HCT116 (cell line): ENCODE measurements around the gene ECM1. TPM values are rescaled to one million over a fixed set of nuclear protein-coding genes. Genes with fewer than 3 reads are reported as not detected.

Experiments
- ATAC-seq: fragments of 200-7000 bp; cut with Tn5 transposase; 2 replicates; pipeline ENCODE4 v1.9.1; 2020; ENCODE audit warnings: mild to moderate bottlenecking, moderate library complexity
- BruUV-seq: library from RNA; stranded (reverse); fragments of 400-500 nt; replicated peaks from 2 replicates; lab custom pipeline; 2021; lab: Mats Ljungman, UMichigan
- CTCF ChIA-PET: fragments of 300-600 bp; sonication (Branson Sonifier 250); formaldehyde crosslinking; loops from one replicate; lab custom pipeline; 2021; ENCODE audit warnings: antibody characterized with exemption; lab: Charles Lee
- POLR2A ChIA-PET: fragments of 300-600, 350-600 bp; sonication (Branson Sonifier 250); formaldehyde crosslinking; loops from one replicate; lab custom pipeline; 2021; ENCODE audit warnings: antibody characterized with exemption; lab: Charles Lee
- RAD21 ChIA-PET, 2 experiments: fragments of 300-600 bp; sonication (Branson Sonifier 250); formaldehyde crosslinking; loops; one replicate each; lab custom pipeline; 2023; ENCODE audit warnings: low total read pairs in 2 of 2; ENCODE audit not compliant: uncharacterized antibody in 2 of 2, unreplicated experiment in 2 of 2, low non-redundant PET in 1 of 2; lab: Charles Lee
- DNase-seq: peaks from one replicate; pipeline ENCODE4 v3.0.0-alpha.2; 2010; ENCODE audit warnings: low read depth, low spot score
- H2AFZ ChIP-seq: fragments of 200-600 bp; shearing (Covaris generic), sonication (generic); 2 replicates; pipeline ENCODE4 v1.6.1; 2017; ENCODE audit warnings: low read depth, mixed run types, mixed read lengths, antibody characterized with exemption, low read length; ENCODE audit not compliant: poor library complexity, severe bottlenecking
- H3K27ac ChIP-seq: 2 replicates; pipeline ENCODE4 v1.5.1; 2012; ENCODE audit warnings: low read depth, low read length
- H3K27me3 ChIP-seq: fragments of 200-600 bp; sonication (generic); 2 replicates; pipeline ENCODE4 v1.6.1; 2016; ENCODE audit warnings: mixed run types, low read length, mixed read lengths; ENCODE audit not compliant: insufficient read depth
- H3K36me3 ChIP-seq, 2 experiments: fragments of 200-500 bp in 1 of 2; fragments of 200-600 bp in 1 of 2; sonication (Bioruptor generic) in 1 of 2; sonication (generic) in 1 of 2; 2 replicates each; pipeline versions ENCODE4 v1.5.1 to v1.6.1; 2014 to 2016; ENCODE audit warnings: low read length in 2 of 2, inconsistent platforms in 1 of 2, mixed read lengths in 1 of 2, mixed run types in 1 of 2; ENCODE audit not compliant: insufficient read depth in 2 of 2, control insufficient read depth in 1 of 2
- H3K4me1 ChIP-seq, 2 experiments: fragments of 200-600 bp in 1 of 2; sonication (generic) in 1 of 2; 2 replicates each; pipeline versions ENCODE4 v1.5.1 to v1.6.1; 2012 to 2017; ENCODE audit warnings: low read length in 2 of 2, inconsistent platforms in 1 of 2, mild to moderate bottlenecking in 1 of 2, mixed read lengths in 1 of 2, mixed run types in 1 of 2, moderate library complexity in 1 of 2; ENCODE audit not compliant: insufficient read depth in 2 of 2, control insufficient read depth in 1 of 2
- H3K4me2 ChIP-seq: fragments of 200-600 bp; sonication (generic); 2 replicates; pipeline ENCODE4 v1.6.1; 2017; ENCODE audit warnings: mixed run types, low read length, mixed read lengths
- H3K4me3 ChIP-seq, 2 experiments: fragments of 200-600 bp in 1 of 2; sonication (generic) in 1 of 2; replicated peaks in 1 of 2; 2 replicates each; pipeline ENCODE4 v1.5.1; 2011 to 2016; ENCODE audit warnings: low read length in 2 of 2, control low read depth in 1 of 2, low read depth in 1 of 2, mild to moderate bottlenecking in 1 of 2, mixed read lengths in 1 of 2, mixed run types in 1 of 2
- H3K79me2 ChIP-seq: fragments of 200-600 bp; sonication (generic); 2 replicates; pipeline ENCODE4 v1.6.1; 2017; ENCODE audit warnings: mild to moderate bottlenecking, mixed run types, low read length, moderate library complexity, mixed read lengths; ENCODE audit not compliant: insufficient read depth
- H3K9ac ChIP-seq: fragments of 200-600 bp; sonication (generic); 2 replicates; pipeline ENCODE4 v1.6.1; 2016; ENCODE audit warnings: low read length, mixed read lengths
- H3K9me2 ChIP-seq: fragments of 200-600 bp; sonication (generic), shearing (Covaris generic); 2 replicates; pipeline ENCODE4 v1.6.1; 2017; ENCODE audit warnings: mixed run types, mild to moderate bottlenecking, moderate library complexity; ENCODE audit not compliant: insufficient read depth
- H3K9me3 ChIP-seq, 2 experiments: fragments of 200-500 bp in 1 of 2; fragments of 200-600 bp in 1 of 2; sonication (Bioruptor generic) in 1 of 2; sonication (generic) in 1 of 2; 2 replicates each; pipeline ENCODE4 v1.6.1; 2014 to 2017; ENCODE audit warnings: low read length in 2 of 2, mixed read lengths in 2 of 2, inconsistent platforms in 1 of 2, low read depth in 1 of 2, mild to moderate bottlenecking in 1 of 2, mixed run types in 1 of 2, moderate library complexity in 1 of 2; ENCODE audit not compliant: control insufficient read depth in 1 of 2, insufficient read depth in 1 of 2
- H4K20me1 ChIP-seq: fragments of 200-600 bp; sonication (generic), shearing (Covaris generic); 2 replicates; pipeline ENCODE4 v1.6.1; 2017; ENCODE audit warnings: mixed run types, mild to moderate bottlenecking, moderate library complexity; ENCODE audit not compliant: insufficient read depth
- CBX3 ChIP-seq: IDR thresholded peaks from 2 replicates; pipeline ENCODE4 v1.6.1; 2012; ENCODE audit warnings: low read depth
- ELF1 ChIP-seq: IDR thresholded peaks from 2 replicates; pipeline ENCODE4 v1.6.1; 2012; ENCODE audit warnings: low read depth, borderline replicate concordance
- FOSL1 ChIP-seq: IDR thresholded peaks from 2 replicates; pipeline ENCODE4 v1.6.1; 2012; ENCODE audit warnings: low read depth
- JUND ChIP-seq: IDR thresholded peaks from 2 replicates; pipeline ENCODE4 v1.6.1; 2012
- POLR2AphosphoS5 ChIP-seq: IDR thresholded peaks from 2 replicates; pipeline ENCODE4 v1.6.1; 2011; ENCODE audit warnings: mild to moderate bottlenecking, low read depth, low read length, moderate library complexity
- SP1 ChIP-seq: IDR thresholded peaks from 2 replicates; pipeline ENCODE4 v1.6.1; 2012; ENCODE audit warnings: low read depth
- SRF ChIP-seq: IDR thresholded peaks from 2 replicates; pipeline ENCODE4 v1.6.1; 2012; ENCODE audit warnings: low read depth
- YY1 ChIP-seq: IDR thresholded peaks from 2 replicates; pipeline ENCODE4 v1.6.1; 2011; ENCODE audit warnings: low read length, low read depth, moderate library complexity, mild to moderate bottlenecking; ENCODE audit not compliant: insufficient replicate concordance; ENCODE audit errors: extremely low read depth
- intact Hi-C: fragments of 100-400 bp; cut with micrococcal nuclease; formaldehyde crosslinking; loops from 2 replicates; pipeline ENCODE4 v1.10.0; 2022
- total RNA-seq: library from RNA; stranded (reverse); gene quantifications from one replicate; pipeline ENCODE4 v1.2.1, GENCODE V29; 2021; ENCODE audit not compliant: unreplicated experiment
- TF ChIP-seq, protein P1 (sequence below): IDR thresholded peaks from 2 replicates; pipeline ENCODE4 v1.6.1; 2012

Gene ECM1
- total RNA-seq, 1 experiment from 2014 or later: 2.0 TPM

DNA sequence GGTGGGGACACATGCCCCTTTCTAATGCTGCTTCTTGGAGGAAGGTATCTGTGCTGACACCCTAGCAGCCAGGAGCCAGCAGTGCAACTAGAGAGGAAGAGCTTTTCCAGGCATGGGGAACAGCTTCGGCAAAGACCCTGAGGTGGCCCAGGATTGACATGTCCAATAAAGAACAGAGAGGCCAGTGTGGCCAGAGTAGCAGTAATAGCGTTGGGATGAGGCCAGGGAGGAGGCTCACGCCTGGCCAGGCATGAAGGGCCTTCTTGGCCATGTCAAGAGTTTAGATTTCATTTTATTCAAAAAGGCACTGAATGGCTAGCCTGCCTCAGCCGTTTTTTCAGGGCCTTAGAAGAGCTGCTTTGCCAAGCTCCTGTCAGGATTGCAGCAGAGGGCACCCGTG, 25.0 kb downstream of the ECM1 start:
- no peak overlapping the region for H3K9ac ChIP-seq
- POLR2A ChIA-PET: interaction anchor here (1.1 to 1.4 kb wide), 2 partner anchors 17 to 273 kb away, joined by 3 to 5 read pairs; partner anchors contain the start of gene FALEC

DNA sequence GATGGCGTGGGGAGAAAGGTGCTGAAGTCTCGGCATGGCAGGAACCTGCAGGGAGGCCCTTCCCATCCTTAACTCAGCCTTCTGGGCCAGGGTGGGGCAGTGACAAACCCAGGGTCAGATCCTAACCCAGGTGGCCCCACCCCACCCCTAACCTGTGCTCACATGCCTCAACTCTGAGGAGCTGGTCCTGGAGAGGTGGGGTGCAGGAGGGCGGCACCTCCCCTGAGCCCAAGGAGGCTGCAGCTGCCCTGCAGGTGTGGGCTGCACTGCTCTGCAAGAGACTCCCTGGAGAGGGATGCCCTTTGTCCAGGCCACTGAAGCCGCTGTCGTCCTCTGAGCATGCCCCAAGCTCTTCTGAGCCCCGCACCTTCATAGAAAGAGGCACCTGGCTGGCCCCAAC, 26.1 kb downstream of the ECM1 start:
- Histone ChIP-seq H2AFZ (no peak overlapping the region), H3K4me3 (no peak overlapping the region), H3K9me2 (no peaks in the 10 kb centered on the region), H3K27me3 (no peaks in the 10 kb centered on the region), H3K9me3 (no peaks in the 10 kb centered on the region), H3K27ac (no peak overlapping the region), H3K9ac (no peak overlapping the region), H3K36me3 (no peaks in the 10 kb centered on the region), H3K4me2 (no peak overlapping the region), H3K4me1 (peaks cover 6 to 45% of the 10 kb centered on the region in 2 experiments; a peak in 3 of 4 replicates), H4K20me1 (no peaks in the 10 kb centered on the region), H3K79me2 (no peaks in the 10 kb centered on the region)
- DNase-seq: no peak
- intact Hi-C loops: loop anchor here (5.0 kb wide), 1 partner anchor 277 kb away; the partner anchor contains the start of gene CA14
- ChIA-PET POLR2A (no interaction called here), RAD21 (interaction anchor here in 1 of 2 experiments (0.7 kb wide), 1 partner anchor 193 kb away, joined by 3 read pairs; no protein-coding TSS in a partner anchor), CTCF (interaction anchor here (1.5 kb wide), 1 partner anchor 278 kb away, joined by 3 read pairs; no protein-coding TSS in a partner anchor)
- BruUV-seq: no TSS peak
- TF ChIP-seq YY1 (no peak), CBX3 (no peak), SRF (no peak), ELF1 (no peak), SP1 (no peak), JUND (no peak), POLR2AphosphoS5 (no peak), FOSL1 (no peak)
- TF ChIP-seq, protein P1, sequence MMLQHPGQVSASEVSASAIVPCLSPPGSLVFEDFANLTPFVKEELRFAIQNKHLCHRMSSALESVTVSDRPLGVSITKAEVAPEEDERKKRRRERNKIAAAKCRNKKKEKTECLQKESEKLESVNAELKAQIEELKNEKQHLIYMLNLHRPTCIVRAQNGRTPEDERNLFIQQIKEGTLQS: no peak
- no peak for ATAC-seq

More for the DNA sequence above, 25.0 kb downstream of the ECM1 start:
- intact Hi-C loops: loop anchor here (1.0 to 5.0 kb wide), 2 partner anchors 69 to 276 kb away; partner anchors contain the start of gene CA14
- no TSS peak for BruUV-seq
- no peaks in the 10 kb centered on the region for H3K36me3 ChIP-seq
- TF ChIP-seq YY1: no peak
- no peak for TF ChIP-seq FOSL1
- TF ChIP-seq, all 23 proteins: peak for 0
- H2AFZ ChIP-seq: no peak overlapping the region
- no peak overlapping the region for H3K4me2 ChIP-seq
- H3K79me2 ChIP-seq: no peaks in the 10 kb centered on the region
- H4K20me1 ChIP-seq: no peaks in the 10 kb centered on the region
- ChIA-PET CTCF (interaction anchor here (0.6 to 2.1 kb wide), 20 partner anchors 11 to 473 kb away, joined by 3 to 19 read pairs (median 4); partner anchors contain the start of genes ADAMTSL4, ENSA, FALEC and MINDY1), RAD21 (no interaction called here)
- no peaks in the 10 kb centered on the region for H3K9me2 ChIP-seq
- peaks cover 6 to 35% of the 10 kb centered on the region in 2 experiments; a peak in 3 of 4 replicates for H3K4me1 ChIP-seq
- DNase-seq: no peak
- no peak overlapping the region for H3K4me3 ChIP-seq
- 0 out of 2 replicates have a peak, but pooled peaks have one; percentile 6 for ATAC-seq
- no peaks in the 10 kb centered on the region for H3K9me3 ChIP-seq
- no peaks in the 10 kb centered on the region for H3K27me3 ChIP-seq
- no peak overlapping the region for H3K27ac ChIP-seq
